Measurements from ENCODE around the gene DOCK3.

The DOCK3 gene

DNA sequence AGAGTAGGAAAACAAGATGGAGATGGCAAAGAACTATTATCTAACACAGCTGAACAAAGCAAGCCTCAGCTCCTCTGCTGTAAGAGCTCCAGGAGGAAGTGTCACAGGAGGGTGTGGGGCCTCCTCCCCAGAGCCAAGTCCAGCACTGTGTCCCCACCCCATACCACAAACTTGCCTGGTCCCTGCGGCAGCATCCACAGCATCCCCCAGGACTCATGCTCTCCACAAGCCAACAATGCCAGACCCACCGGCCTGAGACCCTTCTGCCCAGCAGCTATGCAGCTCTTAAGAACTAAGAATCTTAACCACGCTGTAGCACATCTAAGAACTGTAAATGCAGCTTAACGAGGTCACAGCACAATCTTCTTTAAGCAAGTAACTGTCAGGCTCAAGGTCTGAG lies 725.4 kb downstream of the DOCK3 start:
- no peak for DNase-seq (ENCODE audit: extremely low spot score)
- ChIA-PET POLR2A (interaction anchor here (0.5 to 0.6 kb wide), 2 partner anchors 275 to 445 kb away, joined by 3 to 9 read pairs; no protein-coding TSS in a partner anchor), CTCF (interaction anchor here (3.3 to 4.5 kb wide), 2 partner anchors 11 to 281 kb away, joined by 10 to 29 read pairs; partner anchors contain the start of gene RBM15B)
- TF ChIP-seq, protein P1, sequence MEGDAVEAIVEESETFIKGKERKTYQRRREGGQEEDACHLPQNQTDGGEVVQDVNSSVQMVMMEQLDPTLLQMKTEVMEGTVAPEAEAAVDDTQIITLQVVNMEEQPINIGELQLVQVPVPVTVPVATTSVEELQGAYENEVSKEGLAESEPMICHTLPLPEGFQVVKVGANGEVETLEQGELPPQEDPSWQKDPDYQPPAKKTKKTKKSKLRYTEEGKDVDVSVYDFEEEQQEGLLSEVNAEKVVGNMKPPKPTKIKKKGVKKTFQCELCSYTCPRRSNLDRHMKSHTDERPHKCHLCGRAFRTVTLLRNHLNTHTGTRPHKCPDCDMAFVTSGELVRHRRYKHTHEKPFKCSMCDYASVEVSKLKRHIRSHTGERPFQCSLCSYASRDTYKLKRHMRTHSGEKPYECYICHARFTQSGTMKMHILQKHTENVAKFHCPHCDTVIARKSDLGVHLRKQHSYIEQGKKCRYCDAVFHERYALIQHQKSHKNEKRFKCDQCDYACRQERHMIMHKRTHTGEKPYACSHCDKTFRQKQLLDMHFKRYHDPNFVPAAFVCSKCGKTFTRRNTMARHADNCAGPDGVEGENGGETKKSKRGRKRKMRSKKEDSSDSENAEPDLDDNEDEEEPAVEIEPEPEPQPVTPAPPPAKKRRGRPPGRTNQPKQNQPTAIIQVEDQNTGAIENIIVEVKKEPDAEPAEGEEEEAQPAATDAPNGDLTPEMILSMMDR (IDR thresholded peaks at IDR 0.05; ENCODE audit: control extremely low read depth, extremely low read depth, low read depth, missing control alignments) = no peak

DNA sequence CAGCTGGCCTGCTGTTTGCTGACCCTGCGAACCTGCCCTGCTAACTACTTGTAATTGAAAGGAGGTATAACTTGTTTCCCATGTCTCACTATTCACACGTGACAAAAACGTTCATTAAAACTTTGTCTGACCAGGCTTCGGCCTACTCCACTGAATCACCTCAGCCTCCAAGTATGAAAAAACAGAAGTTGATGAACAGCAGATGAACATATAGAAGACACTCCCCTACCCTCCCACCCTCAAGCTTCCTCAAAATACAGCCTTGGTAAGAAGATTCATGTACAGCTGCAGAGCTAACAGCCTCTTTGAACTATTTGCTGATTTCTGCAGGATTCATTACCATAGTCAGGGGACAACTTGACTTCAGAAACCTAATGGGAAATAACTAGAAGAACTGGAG lies 727.0 kb downstream of the DOCK3 start:
- no peak for DNase-seq (ENCODE audit: extremely low spot score)
- TF ChIP-seq, protein P1 (IDR thresholded peaks at IDR 0.05; ENCODE audit: control extremely low read depth, extremely low read depth, low read depth, missing control alignments) = no peak
- ChIA-PET CTCF (interaction anchor here (0.7 to 4.5 kb wide), 4 partner anchors 8 to 280 kb away, joined by 3 to 29 read pairs (median 8); partner anchors contain the start of gene RBM15B), POLR2A (no interaction called here)

DNA sequence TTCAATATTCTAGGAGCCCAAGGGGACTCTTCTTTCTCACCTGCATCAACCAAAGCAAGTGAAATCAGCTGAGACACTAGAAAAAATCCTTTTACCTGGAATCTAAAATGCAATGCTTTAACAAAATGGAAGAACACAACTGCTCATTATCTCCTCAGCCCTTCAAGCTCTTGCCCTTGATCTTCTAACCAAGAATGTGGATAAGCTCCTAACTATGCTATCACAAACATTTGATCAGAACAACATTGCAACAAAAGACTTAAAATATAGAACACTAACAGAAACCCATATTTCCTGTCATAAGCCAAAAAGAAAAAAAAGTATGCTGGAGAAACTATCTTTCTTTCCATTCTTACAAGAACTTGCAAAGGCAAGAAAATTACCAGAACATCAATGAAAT lies 728.9 kb downstream of the DOCK3 start:
- CTCF ChIA-PET = interaction anchor here (1.1 to 1.4 kb wide), 3 partner anchors 9 to 31 kb away, joined by 3 to 4 read pairs (median 3); no protein-coding TSS in a partner anchor
- DNase-seq (ENCODE audit: extremely low spot score) = no peak
- TF ChIP-seq, protein P1 (IDR thresholded peaks at IDR 0.05; ENCODE audit: control extremely low read depth, extremely low read depth, low read depth, missing control alignments) = no peak
- POLR2A ChIA-PET = no interaction called here

DNA sequence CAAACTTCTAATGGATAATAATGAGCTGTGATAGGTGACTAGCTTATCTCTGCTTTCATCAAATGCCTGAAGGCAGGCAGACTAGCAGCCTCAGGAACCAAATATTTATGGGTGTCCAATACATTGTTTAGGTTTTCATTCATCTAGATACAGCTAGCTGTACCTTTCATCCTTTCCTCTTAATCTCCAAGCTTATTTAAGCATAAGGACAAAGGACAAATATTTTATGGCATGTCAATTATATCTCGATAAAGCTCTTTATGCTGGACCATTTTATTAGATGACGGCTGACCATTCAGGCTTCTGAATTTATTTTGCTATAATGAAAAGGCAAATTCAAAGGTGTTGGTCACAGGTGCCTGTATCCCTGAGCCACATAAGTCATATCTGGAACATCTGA lies 733.3 kb downstream of the DOCK3 start:
- TF ChIP-seq, protein P1 (IDR thresholded peaks at IDR 0.05; ENCODE audit: control extremely low read depth, extremely low read depth, low read depth, missing control alignments) = no peak
- DNase-seq (ENCODE audit: extremely low spot score) = no peak
- CTCF ChIA-PET = interaction anchor here (1.0 to 1.8 kb wide), 4 partner anchors 17 to 274 kb away, joined by 3 to 6 read pairs (median 4); no protein-coding TSS in a partner anchor
- POLR2A ChIA-PET = interaction anchor here (0.6 kb wide), 1 partner anchor 251 kb away, joined by 3 read pairs; no protein-coding TSS in a partner anchor

DNA sequence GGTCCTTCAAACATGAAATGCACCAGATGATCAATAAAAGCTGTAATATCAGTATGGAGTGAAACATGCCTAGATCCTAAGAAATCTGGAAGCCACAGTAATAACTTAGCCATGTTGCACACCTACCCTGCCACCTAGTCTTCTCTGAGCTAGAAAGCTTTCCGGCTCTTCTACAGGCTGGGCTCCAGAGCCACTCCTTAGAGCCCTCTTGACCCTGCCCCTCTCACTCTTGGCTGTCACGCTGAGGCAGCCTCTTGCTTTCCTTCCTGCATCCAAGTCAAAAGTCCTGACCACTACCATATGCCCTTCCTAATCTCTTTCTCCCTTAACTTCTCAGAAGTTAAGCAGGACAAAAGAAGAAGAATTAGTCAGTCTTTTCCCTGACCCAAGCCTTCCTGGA lies 734.1 kb downstream of the DOCK3 start:
- CTCF ChIA-PET = interaction anchor here (1.0 to 1.8 kb wide), 3 partner anchors 19 to 274 kb away, joined by 3 to 6 read pairs (median 5); no protein-coding TSS in a partner anchor

DNA sequence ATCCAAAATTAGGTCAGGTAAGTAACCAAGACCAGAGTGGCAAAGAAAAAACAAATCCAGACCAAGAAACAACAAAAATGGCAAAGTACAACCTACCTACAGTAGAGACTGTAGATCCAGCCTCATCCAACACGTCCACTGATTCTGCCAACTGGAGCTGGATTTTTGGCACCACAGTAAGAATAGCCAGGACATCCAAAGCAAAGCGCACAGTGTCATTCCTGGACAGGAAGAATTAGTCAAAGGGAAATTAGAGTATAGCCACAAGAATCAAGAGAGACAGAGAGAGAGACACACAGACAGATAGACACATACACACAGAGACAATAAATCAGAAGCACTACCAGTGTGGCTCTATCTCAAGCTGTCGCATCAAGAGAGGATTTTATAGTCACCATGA lies 747.5 kb downstream of the DOCK3 start:
- POLR2A ChIA-PET = no interaction called here
- CTCF ChIA-PET = interaction anchor here (1.1 to 1.7 kb wide), 3 partner anchors 13 to 30 kb away, joined by 3 to 6 read pairs (median 3); no protein-coding TSS in a partner anchor
- TF ChIP-seq, protein P1 (IDR thresholded peaks at IDR 0.05; ENCODE audit: control extremely low read depth, extremely low read depth, low read depth, missing control alignments) = no peak
- no peak for DNase-seq (ENCODE audit: extremely low spot score)

More for the DNA sequence above, 734.1 kb downstream of the DOCK3 start:
- no peak for DNase-seq (ENCODE audit: extremely low spot score)
- POLR2A ChIA-PET = no interaction called here
- TF ChIP-seq, protein P1 (IDR thresholded peaks at IDR 0.05; ENCODE audit: control extremely low read depth, extremely low read depth, low read depth, missing control alignments) = no peak
